Left renal cortex interstitium (tissue), 4 donors: Measurements from ENCODE around the gene TUBB. TPM values are rescaled to one million over a fixed set of nuclear protein-coding genes. Genes with fewer than 3 reads are reported as not detected.
A peak's percentile ranks its signal among the peaks of the same experiment; 100 is the strongest.

Experiments used
- DNase-seq, 4 donors: peaks; one replicate each; pipeline ENCODE4 v3.0.0-alpha.2; 2013; ENCODE audit warnings: low read depth in 4 of 4, low spot score in 2 of 4, missing footprints in 1 of 4
- polyA plus RNA-seq, 4 donors: library from polyadenylated mRNA; unstranded; fragments of 120-200 nt; gene quantifications; one replicate each; pipeline ENCODE4 v1.2.1, GENCODE V29; 2013; ENCODE audit not compliant: insufficient read length in 4 of 4

The TUBB gene
- polyA plus RNA-seq, 4 donors = 1,069 to 1,330 (median 1,244) TPM

GRCh38 chr6:30732237-30732943 is 12.2 kb downstream of the TUBB start:
- DNase-seq = no peak

- DNase-seq = no peak
These were observed 15.6 kb downstream of the TUBB start for GRCh38 chr6:30735668-30736314.

- no peak for DNase-seq
These were observed 18.4 kb downstream of the TUBB start for GRCh38 chr6:30738532-30738931.

- DNase-seq = no peak
These were observed 20.4 kb downstream of the TUBB start for GRCh38 chr6:30740540-30740870.

- DNase-seq = no peak
These were observed 21.1 kb downstream of the TUBB start for GRCh38 chr6:30741063-30741779.

- DNase-seq = no peak
These were observed 21.7 kb downstream of the TUBB start for GRCh38 chr6:30741789-30742315.

GRCh38 chr6:30742316-30743098 is 22.4 kb downstream of the TUBB start, which contains the start of gene FLOT1:
TSS of gene FLOT1 (minus strand) at chr6:30742687. CDS start at chr6:30742189, 498 bp downstream.
- DNase-seq = peak in 3 of 4 donors; percentile 69 to 76 (median 73)

- peak in 1 of 4 donors; percentile 61 for DNase-seq
These were observed 23.2 kb downstream of the TUBB start for GRCh38 chr6:30743099-30744053.

GRCh38 chr6:30744054-30744805 is 24.1 kb downstream of the TUBB start, which contains the start of gene IER3:
TSS of gene IER3 (minus strand) at chr6:30744547. CDS start at chr6:30744518, 29 bp downstream.
- peak in 3 of 4 donors; percentile 58 to 71 (median 67) for DNase-seq

GRCh38 chr6:30747300-30747687 is 27.1 kb downstream of the TUBB start:
- DNase-seq = no peak

- no peak for DNase-seq
These were observed 28.0 kb downstream of the TUBB start for GRCh38 chr6:30747902-30748769.

- DNase-seq = no peak
These were observed 28.8 kb downstream of the TUBB start for GRCh38 chr6:30748851-30749540.

GRCh38 chr6:30749554-30750378 is 29.6 kb downstream of the TUBB start:
- DNase-seq = no peak

GRCh38 chr6:30750379-30750668 is 30.2 kb downstream of the TUBB start:
- DNase-seq = no peak

- no peak for DNase-seq
These were observed 32.2 kb downstream of the TUBB start for GRCh38 chr6:30752157-30752927.

- DNase-seq = no peak
These were observed 34.5 kb downstream of the TUBB start for GRCh38 chr6:30754631-30755030.
